ENCODE results near the gene NAA35.

GRCh38 chr9:85943757-85944430 lies 2.9 kb downstream of the NAA35 start:
- TF ChIP-seq, protein P1, sequence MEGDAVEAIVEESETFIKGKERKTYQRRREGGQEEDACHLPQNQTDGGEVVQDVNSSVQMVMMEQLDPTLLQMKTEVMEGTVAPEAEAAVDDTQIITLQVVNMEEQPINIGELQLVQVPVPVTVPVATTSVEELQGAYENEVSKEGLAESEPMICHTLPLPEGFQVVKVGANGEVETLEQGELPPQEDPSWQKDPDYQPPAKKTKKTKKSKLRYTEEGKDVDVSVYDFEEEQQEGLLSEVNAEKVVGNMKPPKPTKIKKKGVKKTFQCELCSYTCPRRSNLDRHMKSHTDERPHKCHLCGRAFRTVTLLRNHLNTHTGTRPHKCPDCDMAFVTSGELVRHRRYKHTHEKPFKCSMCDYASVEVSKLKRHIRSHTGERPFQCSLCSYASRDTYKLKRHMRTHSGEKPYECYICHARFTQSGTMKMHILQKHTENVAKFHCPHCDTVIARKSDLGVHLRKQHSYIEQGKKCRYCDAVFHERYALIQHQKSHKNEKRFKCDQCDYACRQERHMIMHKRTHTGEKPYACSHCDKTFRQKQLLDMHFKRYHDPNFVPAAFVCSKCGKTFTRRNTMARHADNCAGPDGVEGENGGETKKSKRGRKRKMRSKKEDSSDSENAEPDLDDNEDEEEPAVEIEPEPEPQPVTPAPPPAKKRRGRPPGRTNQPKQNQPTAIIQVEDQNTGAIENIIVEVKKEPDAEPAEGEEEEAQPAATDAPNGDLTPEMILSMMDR (IDR thresholded peaks at IDR 0.05): no peak
- no peak for TF ChIP-seq POLR2A (IDR thresholded peaks at IDR 0.05)

Measured in tibial nerve (tissue), 3 donors.